HepG2 (cell line): ENCODE results near the gene EFNA4.

Source experiments
- FOXM1 ChIP-seq: sonication (generic); formaldehyde crosslinking; IDR thresholded peaks from 2 replicates; pipeline ENCODE4 v1.5.0; 2020; ENCODE audit warnings: missing genetic modification reagents
- TF ChIP-seq, protein P1 (sequence below): IDR thresholded peaks from 2 replicates; pipeline ENCODE4 v1.6.1; 2018; ENCODE audit warnings: missing genetic modification reagents

DNA sequence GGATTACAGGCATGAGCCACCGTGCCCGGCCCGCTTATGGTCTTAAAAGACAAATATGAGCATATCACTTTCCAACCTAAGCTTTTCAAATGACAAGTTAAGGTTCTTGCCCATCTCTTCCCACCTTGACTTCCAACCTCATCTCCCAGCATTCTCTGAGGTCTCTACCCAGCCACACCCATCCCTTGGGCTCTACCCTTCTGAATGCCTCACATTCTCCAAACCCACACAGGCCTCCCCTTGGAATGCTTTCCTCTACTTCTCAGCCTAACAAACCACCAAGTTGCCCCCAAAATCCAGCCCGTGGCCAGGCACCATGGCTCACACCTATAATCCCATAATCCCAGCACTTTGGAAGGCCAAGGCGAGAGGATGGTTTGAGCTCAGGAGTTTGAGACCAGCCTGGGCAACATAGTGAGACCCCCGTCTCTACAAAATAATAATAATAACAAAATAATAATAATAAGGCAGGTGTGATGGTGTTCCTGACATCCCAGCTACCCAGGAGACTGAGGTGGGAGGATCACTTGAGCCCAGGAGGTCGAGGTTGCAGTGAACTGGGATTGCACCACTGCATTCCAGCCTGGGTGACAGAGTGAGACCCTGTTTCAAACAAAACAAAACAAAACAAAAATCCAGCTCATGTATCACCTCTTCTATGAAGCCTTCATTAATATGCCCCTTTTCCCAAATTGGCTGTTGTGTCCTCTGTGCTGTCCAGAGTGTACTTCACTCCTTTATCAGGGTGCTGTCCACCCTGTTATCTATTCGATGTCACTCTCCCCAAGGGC is 41.2 kb upstream of the EFNA4 start:
- TF ChIP-seq FOXM1 (CRISPR knock-in tag), result no peak
- TF ChIP-seq, protein P1, sequence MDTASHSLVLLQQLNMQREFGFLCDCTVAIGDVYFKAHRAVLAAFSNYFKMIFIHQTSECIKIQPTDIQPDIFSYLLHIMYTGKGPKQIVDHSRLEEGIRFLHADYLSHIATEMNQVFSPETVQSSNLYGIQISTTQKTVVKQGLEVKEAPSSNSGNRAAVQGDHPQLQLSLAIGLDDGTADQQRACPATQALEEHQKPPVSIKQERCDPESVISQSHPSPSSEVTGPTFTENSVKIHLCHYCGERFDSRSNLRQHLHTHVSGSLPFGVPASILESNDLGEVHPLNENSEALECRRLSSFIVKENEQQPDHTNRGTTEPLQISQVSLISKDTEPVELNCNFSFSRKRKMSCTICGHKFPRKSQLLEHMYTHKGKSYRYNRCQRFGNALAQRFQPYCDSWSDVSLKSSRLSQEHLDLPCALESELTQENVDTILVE (CRISPR knock-in tag), result no peak
